Measurements from ENCODE around the gene ZC3H14. TPM values are rescaled to one million over a fixed set of nuclear protein-coding genes. Genes with fewer than 3 reads are reported as not detected.

Gene ZC3H14
- total RNA-seq, 2 donors from 2014 or later = 34.6 to 61.9 TPM

- Mint-ChIP-seq H3K4me3 (peak overlapping the region; percentile 80), H3K9me3 (no peaks in the 10 kb centered on the region), H3K27me3 (no peaks in the 10 kb centered on the region), H3K36me3 (peaks cover 29% of the 10 kb centered on the region), H3K27ac (peak overlapping the region; percentile 81 to 83), H3K4me1 (ENCODE audit: low read depth in 2 of 2) (peaks cover 11 to 21% of the 10 kb centered on the region in 2 donors)
- DNase-seq (ENCODE audit: low spot score) (no peak), ATAC-seq (peak; percentile 72 to 93)
Observed at GRCh38 chr14:88599761-88600439, 37.1 kb downstream of the ZC3H14 start.

GRCh38 chr14:88604212-88604611 lies 41.4 kb downstream of the ZC3H14 start:
- H3K27ac Mint-ChIP-seq = no peak overlapping the region

GRCh38 chr14:88605594-88605993 lies 42.8 kb downstream of the ZC3H14 start:
- Mint-ChIP-seq H3K27ac (no peak overlapping the region), H3K4me3 (no peak overlapping the region), H3K27me3 (no peaks in the 10 kb centered on the region), H3K4me1 (ENCODE audit: low read depth in 2 of 2) (peaks cover 0 to 14% of the 10 kb centered on the region in 2 donors), H3K9me3 (no peaks in the 10 kb centered on the region), H3K36me3 (peaks cover 44% of the 10 kb centered on the region)
- DNase-seq (ENCODE audit: low spot score) = no peak
- no peak for ATAC-seq

More at GRCh38 chr14:88604212-88604611, 41.4 kb downstream of the ZC3H14 start:
- Mint-ChIP-seq H3K27me3 (no peaks in the 10 kb centered on the region), H3K36me3 (peaks cover 37% of the 10 kb centered on the region), H3K4me1 (ENCODE audit: low read depth in 2 of 2) (peaks cover 11 to 22% of the 10 kb centered on the region in 2 donors), H3K9me3 (no peaks in the 10 kb centered on the region), H3K4me3 (no peak overlapping the region)
- ATAC-seq (no peak), DNase-seq (ENCODE audit: low spot score) (no peak)

- H3K36me3 Mint-ChIP-seq = peaks cover 46% of the 10 kb centered on the region
- H3K9me3 Mint-ChIP-seq = no peaks in the 10 kb centered on the region
- DNase-seq (ENCODE audit: low spot score) = no peak
Observed at GRCh38 chr14:88607829-88608228, 45.0 kb downstream of the ZC3H14 start.

GRCh38 chr14:88611878-88612277 lies 49.0 kb downstream of the ZC3H14 start:
- Mint-ChIP-seq H3K9me3 (no peaks in the 10 kb centered on the region), H3K4me3 (no peak overlapping the region), H3K27ac (no peak overlapping the region), H3K4me1 (ENCODE audit: low read depth in 2 of 2) (peaks cover 5 to 16% of the 10 kb centered on the region in 2 donors), H3K27me3 (no peaks in the 10 kb centered on the region), H3K36me3 (peaks cover 39% of the 10 kb centered on the region)
- no peak for DNase-seq (ENCODE audit: low spot score)
- no peak for ATAC-seq

More at GRCh38 chr14:88607829-88608228, 45.0 kb downstream of the ZC3H14 start:
- peaks cover 5 to 16% of the 10 kb centered on the region in 2 donors for H3K4me1 Mint-ChIP-seq (ENCODE audit: low read depth in 2 of 2)
- no peak overlapping the region for H3K27ac Mint-ChIP-seq
- H3K4me3 Mint-ChIP-seq = no peak overlapping the region
- no peak for ATAC-seq
- no peaks in the 10 kb centered on the region for H3K27me3 Mint-ChIP-seq

GRCh38 chr14:88612981-88613380 lies 50.1 kb downstream of the ZC3H14 start:
- H3K36me3 Mint-ChIP-seq = peaks cover 31% of the 10 kb centered on the region
- DNase-seq (ENCODE audit: low spot score) (no peak), ATAC-seq (no peak)
- H3K4me3 Mint-ChIP-seq = no peak overlapping the region
- no peaks in the 10 kb centered on the region for H3K9me3 Mint-ChIP-seq
- no peak overlapping the region for H3K27ac Mint-ChIP-seq
- no peaks in the 10 kb centered on the region for H3K27me3 Mint-ChIP-seq
- H3K4me1 Mint-ChIP-seq (ENCODE audit: low read depth in 2 of 2) = peaks cover 5 to 8% of the 10 kb centered on the region in 2 donors

GRCh38 chr14:88613552-88614010 lies 50.7 kb downstream of the ZC3H14 start:
- H3K4me3 Mint-ChIP-seq = no peak overlapping the region
- H3K27ac Mint-ChIP-seq = no peak overlapping the region
- peaks cover 25% of the 10 kb centered on the region for H3K36me3 Mint-ChIP-seq

GRCh38 chr14:88614218-88614907 lies 51.5 kb downstream of the ZC3H14 start:
- Mint-ChIP-seq H3K27me3 (no peaks in the 10 kb centered on the region), H3K4me1 (ENCODE audit: low read depth in 2 of 2) (peaks cover 5% of the 10 kb centered on the region in 2 donors), H3K9me3 (no peaks in the 10 kb centered on the region), H3K27ac (no peak overlapping the region), H3K4me3 (no peak overlapping the region), H3K36me3 (peaks cover 19% of the 10 kb centered on the region)
- DNase-seq (ENCODE audit: low spot score) = no peak
- ATAC-seq = no peak

More at GRCh38 chr14:88613552-88614010, 50.7 kb downstream of the ZC3H14 start:
- H3K4me1 Mint-ChIP-seq (ENCODE audit: low read depth in 2 of 2) = peaks cover 5% of the 10 kb centered on the region in 2 donors
- no peak for ATAC-seq
- H3K27me3 Mint-ChIP-seq = no peaks in the 10 kb centered on the region
- DNase-seq (ENCODE audit: low spot score) = no peak
- H3K9me3 Mint-ChIP-seq = no peaks in the 10 kb centered on the region

GRCh38 chr14:88616697-88617096 lies 53.9 kb downstream of the ZC3H14 start:
- Mint-ChIP-seq H3K27me3 (no peaks in the 10 kb centered on the region), H3K9me3 (no peaks in the 10 kb centered on the region), H3K27ac (no peak overlapping the region), H3K4me3 (no peak overlapping the region), H3K4me1 (ENCODE audit: low read depth in 2 of 2) (peaks cover 3 to 5% of the 10 kb centered on the region in 2 donors), H3K36me3 (peaks cover 4% of the 10 kb centered on the region)
- ATAC-seq (no peak), DNase-seq (ENCODE audit: low spot score) (no peak)

- ATAC-seq = no peak
- Mint-ChIP-seq H3K27ac (no peak overlapping the region), H3K27me3 (no peaks in the 10 kb centered on the region), H3K9me3 (no peaks in the 10 kb centered on the region), H3K36me3 (no peaks in the 10 kb centered on the region), H3K4me3 (no peak overlapping the region), H3K4me1 (ENCODE audit: low read depth in 2 of 2) (peaks cover 0 to 3% of the 10 kb centered on the region in 2 donors)
- DNase-seq (ENCODE audit: low spot score) = no peak
Observed at GRCh38 chr14:88617479-88617878, 54.6 kb downstream of the ZC3H14 start.

- no peaks in the 10 kb centered on the region for H3K4me1 Mint-ChIP-seq (ENCODE audit: low read depth in 2 of 2)
- H3K27ac Mint-ChIP-seq = no peak overlapping the region
- H3K36me3 Mint-ChIP-seq = no peaks in the 10 kb centered on the region
- H3K27me3 Mint-ChIP-seq = no peaks in the 10 kb centered on the region
- H3K9me3 Mint-ChIP-seq = no peaks in the 10 kb centered on the region
- DNase-seq (ENCODE audit: low spot score) (no peak), ATAC-seq (no peak)
- H3K4me3 Mint-ChIP-seq = no peak overlapping the region
Observed at GRCh38 chr14:88618476-88618875, 55.6 kb downstream of the ZC3H14 start.

- H3K4me1 Mint-ChIP-seq (ENCODE audit: low read depth in 2 of 2) = no peaks in the 10 kb centered on the region
- no peak overlapping the region for H3K4me3 Mint-ChIP-seq
- H3K27me3 Mint-ChIP-seq = no peaks in the 10 kb centered on the region
- no peak overlapping the region for H3K27ac Mint-ChIP-seq
- H3K9me3 Mint-ChIP-seq = no peaks in the 10 kb centered on the region
- H3K36me3 Mint-ChIP-seq = peaks cover 5% of the 10 kb centered on the region
- ATAC-seq (no peak), DNase-seq (ENCODE audit: low spot score) (no peak)
Observed at GRCh38 chr14:88621100-88621499, 58.3 kb downstream of the ZC3H14 start.

- H3K27ac Mint-ChIP-seq = no peak overlapping the region
- no peaks in the 10 kb centered on the region for H3K4me1 Mint-ChIP-seq (ENCODE audit: low read depth in 2 of 2)
- H3K36me3 Mint-ChIP-seq = peaks cover 5% of the 10 kb centered on the region
- H3K4me3 Mint-ChIP-seq = no peak overlapping the region
- ATAC-seq = no peak
- H3K27me3 Mint-ChIP-seq = no peaks in the 10 kb centered on the region
- DNase-seq (ENCODE audit: low spot score) = no peak
- no peaks in the 10 kb centered on the region for H3K9me3 Mint-ChIP-seq
Observed at GRCh38 chr14:88625671-88626070, 62.8 kb downstream of the ZC3H14 start.

GRCh38 chr14:88628033-88628432 lies 65.2 kb downstream of the ZC3H14 start:
- Mint-ChIP-seq H3K4me1 (ENCODE audit: low read depth in 2 of 2) (no peaks in the 10 kb centered on the region), H3K9me3 (no peaks in the 10 kb centered on the region), H3K4me3 (no peak overlapping the region), H3K27me3 (peaks cover 0 to 2% of the 10 kb centered on the region in 2 donors), H3K36me3 (peaks cover 5% of the 10 kb centered on the region), H3K27ac (no peak overlapping the region)
- ATAC-seq (no peak), DNase-seq (ENCODE audit: low spot score) (no peak)

Measured in natural killer cell treated with Interleukin-12 subunit alpha and Interleukin-12 subunit beta and Interleukin-15 and Interleukin-18, amount 100 ng/mL, for 72 hours (primary cell).